PFSK-1 (cell line): Measurements from ENCODE around the gene DISC1.

Experiments used
- FOXP2 ChIP-seq: optimal IDR thresholded peaks from 2 replicates; pipeline ENCODE3; 2011; ENCODE audit warnings: borderline replicate concordance, control low read depth, inconsistent platforms; ENCODE audit not compliant: insufficient read depth; ENCODE audit errors: extremely low read length, extremely low read depth
- POLR2AphosphoS5 ChIP-seq: IDR thresholded peaks from 2 replicates; pipeline ENCODE4 v1.6.1; 2012; ENCODE audit warnings: low read depth, mild to moderate bottlenecking, control low read depth, low read length, moderate library complexity
- REST ChIP-seq, 2 experiments: IDR thresholded peaks; 2 replicates each; pipeline versions ENCODE4 v1.6.1 to v1.8.0; 2011 to 2012; ENCODE audit warnings: low read depth in 2 of 2, low read length in 2 of 2, control low read depth in 1 of 2, inconsistent platforms in 1 of 2, mild to moderate bottlenecking in 1 of 2, moderate library complexity in 1 of 2; ENCODE audit not compliant: insufficient read depth in 1 of 2
- SIN3A ChIP-seq: IDR thresholded peaks from 2 replicates; pipeline ENCODE4 v1.6.1; 2012; ENCODE audit warnings: mild to moderate bottlenecking, low read length, moderate library complexity, borderline replicate concordance; ENCODE audit not compliant: insufficient read depth
- TAF1 ChIP-seq: IDR thresholded peaks from 2 replicates; pipeline ENCODE4 v1.6.1; 2012; ENCODE audit warnings: low read length, control low read depth, borderline replicate concordance; ENCODE audit not compliant: insufficient read depth

DISC1 gene

GRCh38 chr1:231613419-231614349, 12.9 kb upstream of the DISC1 start:
- no peak for TF ChIP-seq REST (IDR thresholded peaks at IDR 0.05; ENCODE audit: insufficient read depth in 1 of 2, low read depth in 2 of 2, low read length in 2 of 2)
- no peak for TF ChIP-seq POLR2AphosphoS5
- no peak for TF ChIP-seq SIN3A
- TF ChIP-seq FOXP2, result no peak
- no peak for TF ChIP-seq TAF1

GRCh38 chr1:231616667-231617066, 9.9 kb upstream of the DISC1 start:
- TF ChIP-seq SIN3A, result no peak
- TF ChIP-seq REST (IDR thresholded peaks at IDR 0.05; ENCODE audit: insufficient read depth in 1 of 2, low read depth in 2 of 2, low read length in 2 of 2), result no peak
- TF ChIP-seq FOXP2, result no peak
- TF ChIP-seq TAF1, result no peak
- no peak for TF ChIP-seq POLR2AphosphoS5

- no peak for TF ChIP-seq POLR2AphosphoS5
- no peak for TF ChIP-seq TAF1
- no peak for TF ChIP-seq SIN3A
- TF ChIP-seq REST (IDR thresholded peaks at IDR 0.05; ENCODE audit: insufficient read depth in 1 of 2, low read depth in 2 of 2, low read length in 2 of 2), result no peak
- no peak for TF ChIP-seq FOXP2
Measured at GRCh38 chr1:231618609-231619256, 7.9 kb upstream of the DISC1 start.

GRCh38 chr1:231619257-231619634, 7.3 kb upstream of the DISC1 start:
- TF ChIP-seq POLR2AphosphoS5, result no peak
- no peak for TF ChIP-seq SIN3A
- no peak for TF ChIP-seq REST (IDR thresholded peaks at IDR 0.05; ENCODE audit: insufficient read depth in 1 of 2, low read depth in 2 of 2, low read length in 2 of 2)
- no peak for TF ChIP-seq TAF1
- TF ChIP-seq FOXP2, result no peak
